WTC11 (cell line): ENCODE measurements around the gene SPNS3. TPM values are rescaled to one million over a fixed set of nuclear protein-coding genes. Genes with fewer than 3 reads are reported as not detected.
A peak's percentile ranks its signal among the peaks of the same experiment; 100 is the strongest.

ENCODE experiments used
- ATAC-seq: fragments of 200-7000 bp; cut with Tn5 transposase; 2 replicates; pipeline ENCODE4 v1.10.0; 2021; ENCODE audit warnings: mild to moderate bottlenecking, moderate library complexity
- CTCF ChIA-PET: fragments of 300-600 bp; sonication (Branson Sonifier 250); formaldehyde crosslinking; loops from one replicate; lab custom pipeline; 2021; ENCODE audit warnings: antibody characterized with exemption; lab: Charles Lee
- POLR2A ChIA-PET: fragments of 350-600 bp; sonication (Branson Sonifier 250); formaldehyde crosslinking; loops from one replicate; lab custom pipeline; 2021; ENCODE audit warnings: antibody characterized with exemption; lab: Charles Lee
- DNase-seq: peaks from one replicate; pipeline ENCODE4 v3.0.0; 2021; ENCODE audit warnings: low spot score
- H3K27ac Mint-ChIP-seq: 2 replicates; pipeline ENCODE4 v1.8.0; 2021; ENCODE audit warnings: mixed read lengths
- H3K27me3 Mint-ChIP-seq: 2 replicates; pipeline ENCODE4 v1.8.0; 2021; ENCODE audit warnings: low read depth, mild to moderate bottlenecking, moderate library complexity, mixed read lengths
- H3K36me3 Mint-ChIP-seq: 2 replicates; pipeline ENCODE4 v1.8.0; 2021; ENCODE audit warnings: mixed read lengths
- H3K4me1 Mint-ChIP-seq: 2 replicates; pipeline ENCODE4 v1.8.0; 2022; ENCODE audit warnings: mixed read lengths
- H3K4me3 Mint-ChIP-seq: 2 replicates; pipeline ENCODE4 v1.8.0; 2021; ENCODE audit warnings: mild to moderate bottlenecking, moderate library complexity, mixed read lengths
- H3K9me3 Mint-ChIP-seq: 2 replicates; pipeline ENCODE4 v1.8.0; 2021; ENCODE audit warnings: mixed read lengths
- ATF6 ChIP-seq: sonication (generic); formaldehyde crosslinking; IDR thresholded peaks from 2 replicates; pipeline ENCODE4 v1.8.1; 2023; ENCODE audit warnings: mild to moderate bottlenecking, missing genetic modification reagents
- E2F5 ChIP-seq: sonication (generic); formaldehyde crosslinking; IDR thresholded peaks from 2 replicates; pipeline ENCODE4 v1.8.1; 2022; ENCODE audit warnings: mild to moderate bottlenecking, moderate library complexity, missing genetic modification reagents
- ELF4 ChIP-seq: sonication (generic); formaldehyde crosslinking; IDR thresholded peaks from 2 replicates; pipeline ENCODE4 v1.8.1; 2022; ENCODE audit warnings: low read depth, mild to moderate bottlenecking, moderate library complexity, missing genetic modification reagents
- GABPB1 ChIP-seq: sonication (generic); formaldehyde crosslinking; IDR thresholded peaks from 2 replicates; pipeline ENCODE4 v1.8.1; 2023; ENCODE audit warnings: mild to moderate bottlenecking, missing genetic modification reagents
- GRHL2 ChIP-seq: fragments of 250-450 bp; sonication (Bioruptor Pico); IDR thresholded peaks from 2 replicates; pipeline ENCODE4 v1.8.0; 2022; ENCODE audit warnings: mild to moderate bottlenecking, moderate library complexity; ENCODE audit not compliant: insufficient replicate concordance, severe bottlenecking
- HMGA2 ChIP-seq: fragments of 250-450 bp; sonication (Bioruptor Pico); IDR thresholded peaks from 2 replicates; pipeline ENCODE4 v1.4.0; 2021; ENCODE audit warnings: mild to moderate bottlenecking, moderate library complexity
- IRF1 ChIP-seq: sonication (generic); formaldehyde crosslinking; IDR thresholded peaks from 2 replicates; pipeline ENCODE4 v1.8.0; 2023; ENCODE audit warnings: missing genetic modification reagents
- JUN ChIP-seq: sonication (generic); formaldehyde crosslinking; IDR thresholded peaks from 2 replicates; pipeline ENCODE4 v1.8.0; 2023; ENCODE audit warnings: mild to moderate bottlenecking, missing genetic modification reagents
- MLX ChIP-seq: sonication (generic); formaldehyde crosslinking; IDR thresholded peaks from 2 replicates; pipeline ENCODE4 v1.8.1; 2023; ENCODE audit warnings: mild to moderate bottlenecking, missing genetic modification reagents, moderate library complexity
- RORB ChIP-seq: fragments of 250-450 bp; sonication (Bioruptor Pico); IDR thresholded peaks from 2 replicates; pipeline ENCODE4 v1.9.0; 2021; ENCODE audit warnings: mild to moderate bottlenecking
- STAT6 ChIP-seq: sonication (generic); formaldehyde crosslinking; conservative IDR thresholded peaks from 2 replicates; pipeline ENCODE4 v1.8.1; 2023; ENCODE audit warnings: mild to moderate bottlenecking, low read depth, missing genetic modification reagents, moderate library complexity
- TCF7 ChIP-seq: sonication (generic); formaldehyde crosslinking; IDR thresholded peaks from 2 replicates; pipeline ENCODE4 v1.8.0; 2022; ENCODE audit warnings: mild to moderate bottlenecking, low read depth, missing genetic modification reagents, moderate library complexity
- TEAD1 ChIP-seq: sonication (generic); formaldehyde crosslinking; IDR thresholded peaks from 2 replicates; pipeline ENCODE4 v1.8.0; 2022; ENCODE audit warnings: mild to moderate bottlenecking, missing genetic modification reagents
- USF1 ChIP-seq: sonication (generic); formaldehyde crosslinking; IDR thresholded peaks from 2 replicates; pipeline ENCODE4 v1.8.0; 2022; ENCODE audit warnings: mild to moderate bottlenecking, missing genetic modification reagents
- ZBTB43 ChIP-seq: sonication (generic); formaldehyde crosslinking; IDR thresholded peaks from 2 replicates; pipeline ENCODE4 v1.8.1; 2023; ENCODE audit warnings: mild to moderate bottlenecking, missing genetic modification reagents
- ZNF138 ChIP-seq: sonication (generic); formaldehyde crosslinking; conservative IDR thresholded peaks from 2 replicates; pipeline ENCODE4 v1.8.1; 2022; ENCODE audit warnings: mild to moderate bottlenecking, moderate library complexity, missing genetic modification reagents
- ZNF219 ChIP-seq: sonication (generic); formaldehyde crosslinking; IDR thresholded peaks from 2 replicates; pipeline ENCODE4 v1.8.0; 2023; ENCODE audit warnings: missing genetic modification reagents, mild to moderate bottlenecking, borderline replicate concordance
- ZNF232 ChIP-seq: sonication (generic); formaldehyde crosslinking; IDR thresholded peaks from 2 replicates; pipeline ENCODE4 v1.8.0; 2022; ENCODE audit warnings: mild to moderate bottlenecking, missing genetic modification reagents
- ZNF263 ChIP-seq: sonication (generic); formaldehyde crosslinking; IDR thresholded peaks from 2 replicates; pipeline ENCODE4 v1.8.1; 2022; ENCODE audit warnings: low read depth, mild to moderate bottlenecking, moderate library complexity, missing genetic modification reagents
- ZNF416 ChIP-seq: fragments of 250-450 bp; sonication (Bioruptor Pico); IDR thresholded peaks from 2 replicates; pipeline ENCODE4 v1.9.0; 2021; ENCODE audit warnings: mild to moderate bottlenecking, inconsistent platforms
- ZNF425 ChIP-seq: fragments of 250-450 bp; sonication (Bioruptor Pico); conservative IDR thresholded peaks from 2 replicates; pipeline ENCODE4 v1.9.0; 2021; ENCODE audit warnings: mild to moderate bottlenecking
- total RNA-seq: library from RNA; stranded (reverse); gene quantifications from 3 replicates; pipeline ENCODE4 v1.2.3, GENCODE V29; 2021

SPNS3 gene
- total RNA-seq, 1 experiment from 2014 or later, result not detected

GRCh38 chr17:4480929-4481898 is 47.5 kb downstream of the SPNS3 start:
- peaks cover 7% of the 10 kb centered on the region for H3K4me1 Mint-ChIP-seq
- no peak for ATAC-seq
- no peak overlapping the region for H3K27ac Mint-ChIP-seq
- H3K36me3 Mint-ChIP-seq, result no peaks in the 10 kb centered on the region
- no peaks in the 10 kb centered on the region for H3K27me3 Mint-ChIP-seq
- TF ChIP-seq ZBTB43 (CRISPR knock-in tag) (no peak), JUN (CRISPR knock-in tag) (no peak), GABPB1 (0 out of 2 replicates have a peak, but pooled peaks have one; percentile 8), USF1 (CRISPR knock-in tag) (no peak), RORB (no peak), ZNF416 (CRISPR knock-in tag) (no peak)
- TF ChIP-seq, all 79 proteins: peak for 1
- CTCF ChIA-PET, result interaction anchor here (0.6 to 1.9 kb wide), 8 partner anchors 11 to 281 kb away, joined by 3 to 8 read pairs (median 3); partner anchors contain the start of gene SPNS2
- no peaks in the 10 kb centered on the region for H3K9me3 Mint-ChIP-seq
- no peak overlapping the region for H3K4me3 Mint-ChIP-seq
- POLR2A ChIA-PET, result no interaction called here
- no peak for DNase-seq

GRCh38 chr17:4482338-4483011 is 48.7 kb downstream of the SPNS3 start:
- Mint-ChIP-seq H3K27ac (no peak overlapping the region), H3K27me3 (no peaks in the 10 kb centered on the region), H3K4me3 (no peak overlapping the region), H3K9me3 (no peaks in the 10 kb centered on the region), H3K36me3 (no peaks in the 10 kb centered on the region), H3K4me1 (peaks cover 7% of the 10 kb centered on the region)
- DNase-seq, result no peak
- POLR2A ChIA-PET, result no interaction called here
- ATAC-seq, result no peak
- CTCF ChIA-PET, result interaction anchor here (0.9 to 1.1 kb wide), 4 partner anchors 17 to 63 kb away, joined by 3 to 5 read pairs (median 4); no protein-coding TSS in a partner anchor
- TF ChIP-seq E2F5 (CRISPR knock-in tag) (no peak), GRHL2 (no peak), STAT6 (CRISPR knock-in tag) (no peak), HMGA2 (no peak), TCF7 (CRISPR knock-in tag) (no peak), ELF4 (CRISPR knock-in tag) (no peak), IRF1 (CRISPR knock-in tag) (no peak), TEAD1 (CRISPR knock-in tag) (no peak), ZNF138 (no peak), ATF6 (CRISPR knock-in tag) (no peak), ZNF219 (CRISPR knock-in tag) (no peak), MLX (no peak), ZNF425 (CRISPR knock-in tag) (no peak), ZNF263 (CRISPR knock-in tag) (no peak), ZNF232 (no peak)
